K562 (cell line): ENCODE measurements around the gene KRT80.

Experiments used
- GMEB1 ChIP-seq: fragments of 250-450 bp; sonication (Bioruptor Pico); IDR thresholded peaks from 2 replicates; pipeline ENCODE4 v1.4.0; 2020; ENCODE audit warnings: mild to moderate bottlenecking
- HCFC1 ChIP-seq: IDR thresholded peaks from 2 replicates; pipeline ENCODE4 v1.6.1; 2012; ENCODE audit warnings: low read depth, low read length, improper control_type of control experiment
- RFX7 ChIP-seq: fragments of 250-450 bp; sonication (Bioruptor Pico); IDR thresholded peaks from 2 replicates; pipeline ENCODE4 v1.5.1; 2021; ENCODE audit warnings: mild to moderate bottlenecking
- ZFP36 ChIP-seq: fragments of 150-350 bp; IDR thresholded peaks from 2 replicates; pipeline ENCODE4 v1.6.1; 2018; ENCODE audit warnings: low read length, low read depth; ENCODE audit not compliant: partially characterized antibody
- ZNF644 ChIP-seq: fragments of 200-800 bp; sonication (Bioruptor generic); IDR thresholded peaks from 2 replicates; pipeline ENCODE4 v1.6.1; 2016; ENCODE audit warnings: low read depth, missing genetic modification characterization, missing compliant biosample characterization

DNA sequence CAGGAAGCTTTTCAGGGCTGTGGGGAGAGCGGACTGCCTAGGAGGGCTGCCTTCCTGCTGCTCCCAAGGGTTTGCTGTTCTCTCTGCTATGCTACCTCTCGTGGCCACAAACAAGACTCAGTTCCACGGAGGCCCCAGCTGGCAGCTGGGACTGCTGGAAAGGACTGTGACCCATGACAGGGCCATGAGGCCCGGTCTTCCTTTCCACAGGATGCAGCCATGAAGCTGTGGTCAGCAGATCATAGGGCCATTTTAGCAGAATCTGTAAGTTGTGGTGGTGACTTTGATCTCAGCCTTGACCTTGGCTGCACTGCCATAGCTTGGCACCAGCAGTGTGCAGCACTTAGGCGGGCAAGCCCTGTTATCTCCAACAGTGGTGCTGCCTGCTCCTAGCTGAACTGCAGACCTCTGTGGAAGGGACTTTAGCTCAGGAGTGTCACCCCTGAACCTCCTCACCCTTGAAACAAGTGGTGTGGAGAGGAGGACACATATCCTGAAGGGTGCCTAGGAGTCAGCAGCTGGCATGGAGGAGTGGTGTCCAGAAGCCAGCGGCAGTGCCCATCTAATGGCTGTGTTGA, 12.3 kb downstream of the KRT80 start:
- no peak for TF ChIP-seq ZFP36
- no peak for TF ChIP-seq GMEB1 (CRISPR knock-in tag)
- no peak for TF ChIP-seq HCFC1
- no peak for TF ChIP-seq RFX7 (CRISPR knock-in tag)
- no peak for TF ChIP-seq ZNF644 (tag)
